ENCODE measurements around the gene GPR55.

GPR55 gene

GRCh38 chr2:230902180-230902899 is 22.7 kb downstream of the GPR55 start:
- peak; percentile 41 to 61 for DNase-seq (ENCODE audit: low read depth in 1 of 2, low spot score in 1 of 2)

DNA sequence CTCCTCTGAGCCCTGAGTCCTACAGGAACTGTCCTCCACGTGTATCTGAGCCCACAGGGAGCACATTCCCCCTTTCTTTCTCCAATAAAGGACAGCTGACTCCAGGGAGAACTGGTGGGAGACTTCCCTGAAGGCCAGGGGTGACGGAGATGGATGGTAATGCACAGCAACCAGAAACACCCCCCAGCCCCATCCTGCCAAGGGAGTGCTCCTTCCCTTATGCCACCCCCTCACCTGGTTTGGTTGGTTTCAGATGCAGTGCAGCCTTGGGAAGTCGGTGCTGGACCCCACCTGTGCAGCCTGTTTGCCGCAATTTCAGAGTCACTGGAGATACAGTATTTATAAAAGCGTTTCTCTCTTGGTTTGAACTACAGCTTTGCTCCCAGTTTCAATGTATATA is 24.0 kb downstream of the GPR55 start:
- DNase-seq (ENCODE audit: low read depth in 1 of 2, low spot score in 1 of 2), result no peak

DNA sequence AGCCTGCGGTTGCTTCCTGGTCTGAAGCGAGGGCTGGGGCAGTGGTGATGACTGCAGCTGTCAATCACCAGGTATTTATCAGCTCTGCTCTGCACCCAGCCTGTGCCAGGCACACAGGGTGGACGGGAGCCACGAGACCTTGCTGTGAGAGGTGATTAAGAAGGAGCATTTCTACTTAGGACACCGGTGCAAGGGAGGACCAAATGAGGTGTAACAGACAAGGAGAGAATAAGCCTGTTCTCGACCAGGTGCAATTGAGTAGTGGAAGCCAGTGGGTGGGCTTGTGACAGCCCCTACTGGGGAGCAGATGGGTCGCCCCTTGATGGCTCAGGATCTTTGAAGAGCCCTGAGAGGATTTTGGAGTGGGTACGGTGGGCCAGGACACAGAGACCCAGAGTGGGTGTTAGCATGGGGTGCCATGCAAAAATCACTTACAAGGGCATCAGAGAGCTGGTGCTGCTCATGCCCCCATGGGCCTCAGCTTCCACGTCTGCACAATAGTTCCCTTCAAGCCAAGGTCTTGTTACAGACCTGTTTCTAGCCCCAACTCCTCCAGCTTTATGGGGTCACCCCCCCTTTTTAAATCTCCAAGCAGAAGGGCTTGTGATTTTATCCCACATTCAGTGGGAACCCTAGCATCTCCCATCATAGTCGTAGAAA is 24.6 kb downstream of the GPR55 start:
- DNase-seq (ENCODE audit: low read depth in 1 of 2, low spot score in 1 of 2), result no peak

- peak in 1 of 2 donors; percentile 55 for DNase-seq (ENCODE audit: low read depth in 1 of 2, low spot score in 1 of 2)
Measured at GRCh38 chr2:230899786-230900185, 25.3 kb downstream of the GPR55 start.

DNA sequence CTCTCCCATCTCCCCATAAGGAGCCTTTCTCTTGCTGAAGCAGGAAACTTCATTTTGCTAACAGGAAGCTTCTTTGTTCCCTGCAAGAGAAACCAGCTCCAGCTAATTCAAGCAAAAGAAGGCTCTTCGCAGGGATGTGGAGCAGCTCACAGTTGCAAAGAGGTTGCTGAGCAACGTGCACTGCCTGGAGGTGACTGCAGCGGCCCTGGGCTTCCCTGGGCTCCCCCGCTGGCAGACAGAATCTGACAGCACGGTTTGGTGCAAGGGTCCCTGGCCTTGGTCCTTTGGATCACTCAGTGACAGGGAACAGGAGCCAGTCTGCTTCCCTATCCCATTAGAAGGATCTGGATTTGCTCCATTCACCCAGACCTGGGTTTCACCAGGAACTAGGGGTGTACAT is 25.8 kb downstream of the GPR55 start:
- no peak for DNase-seq (ENCODE audit: low read depth in 1 of 2, low spot score in 1 of 2)

DNA sequence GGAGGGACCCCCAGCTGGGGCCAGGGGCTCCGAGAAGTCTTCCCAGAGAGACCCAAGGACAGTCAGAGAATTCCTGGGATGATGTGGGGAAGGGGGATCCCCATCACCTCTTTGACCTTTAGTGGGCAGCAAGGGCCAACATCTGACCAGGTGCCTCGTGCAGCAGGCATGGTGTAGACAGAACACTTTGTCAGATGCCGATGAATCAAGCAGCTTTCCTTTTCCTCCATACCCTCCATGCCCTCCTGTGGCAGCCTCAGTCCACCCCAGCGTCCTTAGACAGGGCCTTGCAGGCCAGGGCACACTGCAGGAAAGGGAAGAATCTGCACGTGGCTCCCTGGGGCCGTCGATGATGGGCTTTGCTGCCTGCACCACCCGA is 26.3 kb downstream of the GPR55 start:
- no peak for DNase-seq (ENCODE audit: low read depth in 1 of 2, low spot score in 1 of 2)

- DNase-seq (ENCODE audit: low read depth in 1 of 2, low spot score in 1 of 2), result no peak
Measured at GRCh38 chr2:230898016-230898712, 26.9 kb downstream of the GPR55 start.

GRCh38 chr2:230896346-230897115 is 28.5 kb downstream of the GPR55 start:
- DNase-seq (ENCODE audit: low read depth in 1 of 2, low spot score in 1 of 2), result no peak

- no peak for DNase-seq (ENCODE audit: low read depth in 1 of 2, low spot score in 1 of 2)
Measured at GRCh38 chr2:230895536-230896345, 29.3 kb downstream of the GPR55 start.

- DNase-seq (ENCODE audit: low read depth in 1 of 2, low spot score in 1 of 2), result no peak
Measured at GRCh38 chr2:230893841-230894781, 30.9 kb downstream of the GPR55 start.

DNA sequence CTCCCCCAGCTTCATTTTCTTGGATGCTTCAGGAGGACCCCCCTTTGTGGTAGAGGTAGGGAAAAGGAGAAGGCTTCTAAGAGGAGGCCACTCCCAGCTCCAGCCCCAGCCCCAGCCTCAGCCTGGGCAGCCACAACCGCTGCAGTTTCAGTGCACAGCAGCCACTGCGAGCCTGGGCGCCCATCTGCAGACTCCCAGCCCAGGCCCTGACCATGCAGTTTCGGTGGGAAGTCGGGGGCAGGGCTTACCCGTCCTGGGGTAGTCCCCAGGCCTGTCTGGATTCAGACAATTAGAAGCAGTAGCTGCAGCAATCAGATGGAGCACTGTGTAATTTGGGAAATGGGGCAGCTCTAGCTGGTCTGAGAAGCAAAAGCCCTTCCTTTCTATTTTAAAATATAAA is 31.7 kb downstream of the GPR55 start:
- DNase-seq (ENCODE audit: low read depth in 1 of 2, low spot score in 1 of 2), result no peak

DNA sequence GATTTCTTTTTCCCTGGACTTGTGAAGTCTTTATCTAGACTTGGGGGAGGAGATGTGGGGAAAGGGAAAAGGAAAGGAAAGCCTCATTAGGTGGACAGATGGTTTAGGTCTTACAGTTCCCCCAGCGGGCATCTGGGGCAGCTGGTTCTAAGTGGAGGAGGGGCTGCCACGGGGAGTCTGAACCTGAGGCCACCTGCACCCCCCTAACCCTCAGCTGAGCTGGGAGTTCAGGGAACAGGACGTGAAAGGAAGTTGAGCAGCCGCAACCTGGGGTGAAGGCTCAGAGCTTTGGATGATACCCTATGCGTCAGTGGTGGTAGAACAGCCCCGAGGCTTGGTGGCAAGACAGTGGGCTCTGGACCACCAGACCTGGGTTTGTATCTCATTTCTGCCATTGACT is 33.5 kb downstream of the GPR55 start:
- DNase-seq (ENCODE audit: low read depth in 1 of 2, low spot score in 1 of 2), result no peak

DNA sequence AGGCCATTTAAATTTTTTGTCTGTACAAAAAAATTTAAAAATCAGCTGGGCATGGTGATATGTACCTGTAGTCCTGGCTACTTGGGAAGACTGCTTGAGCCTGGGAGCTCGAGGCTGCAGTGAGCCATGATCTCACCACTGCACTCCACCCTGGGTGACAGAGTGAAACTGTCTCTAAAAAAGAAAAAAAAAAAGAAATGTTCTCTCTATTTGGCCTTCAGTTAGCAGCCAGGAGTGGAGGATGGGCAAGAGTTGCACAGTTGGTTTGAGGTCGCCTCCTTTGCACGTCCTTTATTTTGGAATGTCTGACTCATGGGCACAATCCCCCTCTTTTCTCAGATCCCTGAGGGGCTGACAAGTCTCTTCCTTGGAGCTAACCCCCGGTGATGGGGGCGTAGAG is 34.0 kb downstream of the GPR55 start:
- no peak for DNase-seq (ENCODE audit: low read depth in 1 of 2, low spot score in 1 of 2)

DNA sequence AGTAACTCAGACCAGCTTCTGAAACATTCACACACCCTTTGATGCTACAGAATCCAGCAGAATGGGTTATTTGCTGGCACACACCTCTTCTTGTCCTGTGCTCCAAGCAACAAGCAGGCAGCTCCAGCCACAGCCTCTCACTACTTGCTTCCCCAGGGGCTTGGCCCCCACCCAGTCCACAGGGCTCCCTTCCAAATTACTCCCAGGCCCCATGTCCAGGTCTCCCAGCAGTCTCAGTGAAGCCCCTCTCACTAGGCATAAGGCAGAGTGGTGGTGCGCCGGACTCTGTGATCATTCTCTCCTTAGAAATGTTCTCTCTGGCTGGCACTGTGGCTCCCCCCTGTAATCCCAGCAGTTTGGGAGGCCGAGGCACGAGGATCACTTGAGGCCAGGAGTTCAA is 34.4 kb downstream of the GPR55 start:
- no peak for DNase-seq (ENCODE audit: low read depth in 1 of 2, low spot score in 1 of 2)

GRCh38 chr2:230889911-230890601 is 35.0 kb downstream of the GPR55 start:
- DNase-seq (ENCODE audit: low read depth in 1 of 2, low spot score in 1 of 2), result no peak

- DNase-seq (ENCODE audit: low read depth in 1 of 2, low spot score in 1 of 2), result no peak
Measured at GRCh38 chr2:230888824-230889400, 36.1 kb downstream of the GPR55 start.

DNA sequence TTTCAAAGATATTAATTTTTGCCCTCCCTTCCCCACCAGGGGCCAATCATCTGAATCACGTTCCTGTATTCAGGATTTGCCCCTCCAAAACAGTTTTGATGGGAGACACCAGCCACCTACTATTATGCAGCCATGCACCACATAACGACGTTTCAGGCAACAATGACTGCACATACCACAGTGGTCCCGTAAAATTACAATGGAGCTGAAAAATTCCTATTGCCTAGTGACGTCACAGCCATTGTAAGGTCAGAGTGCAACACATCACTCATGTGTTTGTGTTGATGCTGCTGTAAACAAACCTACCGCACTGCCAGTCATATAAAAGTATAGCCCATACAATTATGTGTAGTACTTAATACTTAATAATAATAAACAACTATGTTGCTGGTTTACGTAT is 37.7 kb downstream of the GPR55 start:
- no peak for DNase-seq (ENCODE audit: low read depth in 1 of 2, low spot score in 1 of 2)

GRCh38 chr2:230886671-230887071 is 38.4 kb downstream of the GPR55 start:
- no peak for DNase-seq (ENCODE audit: low read depth in 1 of 2, low spot score in 1 of 2)

DNA sequence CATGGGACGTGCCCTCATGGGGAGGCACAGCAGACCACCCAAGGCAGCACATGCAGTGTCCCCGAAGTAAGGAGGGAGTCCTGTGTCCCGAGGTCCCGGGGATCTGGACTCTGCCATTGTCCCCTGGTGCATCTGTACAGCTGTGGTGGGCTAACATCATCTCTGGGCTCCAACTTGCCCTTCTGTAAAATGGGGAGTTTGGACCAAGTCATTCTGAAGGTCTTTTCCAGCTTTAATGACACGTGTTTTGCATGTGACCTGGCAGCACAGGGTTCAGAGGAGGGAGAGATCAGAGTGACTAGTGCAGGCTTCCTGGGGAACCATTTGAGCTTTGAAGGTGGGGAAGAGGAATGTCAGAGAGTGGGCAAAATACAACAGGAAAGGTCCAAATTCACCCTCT is 38.8 kb downstream of the GPR55 start:
- no peak for DNase-seq (ENCODE audit: low read depth in 1 of 2, low spot score in 1 of 2)

All from activated CD4-positive, alpha-beta T cell treated with anti-CD3 and anti-CD28 coated beads, Interleukin-2, amount 50 U/mL, for 24 hours (primary cell).